ENCODE results near the gene ARL6IP5.

- TF ChIP-seq SP1 (IDR thresholded peaks at IDR 0.05), result no peak
- no peak for TF ChIP-seq NFRKB (IDR thresholded peaks at IDR 0.05)
These were observed 33.8 kb downstream of the ARL6IP5 start for GRCh38 chr3:69118555-69118954.
